HG03469 (cell line): ENCODE data around the gene MCU.
"Not testable (repeated sequence)": the region's sequence is repeated elsewhere in the genome, so short reads cannot be mapped to it uniquely, and the experiment has no call there.

Experiments
- ATAC-seq: cut with Tn5 transposase; IDR thresholded peaks from one replicate; pipeline ENCODE4 v1.9.1; 2021; ENCODE audit warnings: mild to moderate bottlenecking, moderate library complexity, moderate number of reproducible peaks; ENCODE audit not compliant: unreplicated experiment

MCU gene

DNA sequence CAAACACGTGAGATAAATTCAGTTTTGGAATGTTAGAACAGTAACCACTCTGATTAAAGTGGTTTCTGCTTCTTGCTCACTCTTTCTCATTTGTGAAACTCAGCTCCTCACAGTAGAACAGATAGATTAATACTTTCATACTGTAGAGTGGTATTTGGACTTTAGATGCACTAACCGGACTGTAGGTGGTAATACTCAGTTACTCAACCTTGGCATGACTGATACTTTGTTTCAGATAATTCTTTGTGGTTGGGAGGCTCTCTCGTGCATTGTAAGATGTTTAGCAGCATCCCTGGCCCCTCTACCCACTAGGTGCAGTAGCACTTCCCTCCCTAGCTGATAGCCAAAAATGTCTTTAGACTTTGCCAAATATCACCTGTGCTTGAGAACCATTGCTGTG, 37.6 kb downstream of the MCU start:
- ATAC-seq = no peak

DNA sequence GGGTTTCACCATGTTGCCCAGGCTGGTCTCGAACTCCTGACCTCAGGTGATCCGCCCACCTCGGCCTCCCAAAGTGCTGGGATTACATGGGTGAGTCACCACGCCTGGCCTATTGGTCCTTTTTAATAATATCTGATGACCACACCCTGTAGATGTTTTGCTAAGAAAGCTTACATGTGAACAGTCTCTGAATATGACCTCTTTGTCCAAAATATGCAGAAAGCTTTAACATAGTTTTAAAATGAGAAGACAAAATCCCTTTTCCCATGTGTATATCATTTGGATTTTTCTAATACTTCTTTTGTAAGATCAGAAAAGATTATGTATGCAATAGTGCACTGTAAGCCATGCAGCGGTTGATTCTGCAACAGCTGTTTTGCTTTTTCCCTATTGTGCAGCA, 38.5 kb downstream of the MCU start:
- ATAC-seq = no peak

DNA sequence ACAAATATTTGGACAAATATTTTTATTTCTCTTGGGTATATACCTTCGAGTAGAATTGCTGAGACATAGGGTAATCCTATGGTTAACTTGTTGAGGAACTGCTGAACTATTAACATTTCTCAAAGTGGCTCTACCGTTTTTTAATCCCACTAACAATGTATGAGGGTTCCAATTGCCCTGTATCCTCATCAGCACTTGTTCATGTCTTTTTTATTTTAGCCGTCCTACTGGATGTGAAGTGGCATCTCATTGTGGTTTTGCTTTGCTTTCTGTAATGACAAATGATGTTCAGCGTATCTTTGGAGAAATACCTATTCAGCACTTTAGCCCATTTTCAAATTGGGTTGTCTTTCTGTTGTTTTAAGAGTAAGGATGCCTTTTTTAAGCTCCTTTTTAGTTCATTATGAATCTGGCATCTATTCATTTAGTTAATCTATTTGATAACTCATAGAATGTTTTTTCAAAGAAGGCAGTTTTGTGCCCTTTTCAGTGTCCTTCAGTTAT, 40.0 kb downstream of the MCU start:
- ATAC-seq = no peak

DNA sequence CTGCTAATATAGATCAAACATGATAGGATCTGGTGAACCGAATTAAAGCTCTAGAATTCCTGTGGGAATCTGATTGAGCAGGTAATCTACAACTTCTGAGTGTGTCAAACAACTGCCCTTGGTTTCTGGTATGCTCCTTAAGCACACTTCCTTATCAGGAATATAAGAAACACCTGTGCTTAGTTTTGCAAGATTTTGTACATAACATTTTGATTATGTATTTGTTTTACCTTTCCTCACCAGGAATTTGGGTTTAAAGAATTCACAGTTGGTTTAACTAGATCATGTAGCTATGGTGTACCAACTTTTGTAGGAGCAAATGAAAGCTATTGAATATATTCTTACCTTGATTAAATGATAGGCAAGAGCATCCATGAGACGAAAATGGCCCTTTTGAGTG, 40.6 kb downstream of the MCU start:
- no peak for ATAC-seq

DNA sequence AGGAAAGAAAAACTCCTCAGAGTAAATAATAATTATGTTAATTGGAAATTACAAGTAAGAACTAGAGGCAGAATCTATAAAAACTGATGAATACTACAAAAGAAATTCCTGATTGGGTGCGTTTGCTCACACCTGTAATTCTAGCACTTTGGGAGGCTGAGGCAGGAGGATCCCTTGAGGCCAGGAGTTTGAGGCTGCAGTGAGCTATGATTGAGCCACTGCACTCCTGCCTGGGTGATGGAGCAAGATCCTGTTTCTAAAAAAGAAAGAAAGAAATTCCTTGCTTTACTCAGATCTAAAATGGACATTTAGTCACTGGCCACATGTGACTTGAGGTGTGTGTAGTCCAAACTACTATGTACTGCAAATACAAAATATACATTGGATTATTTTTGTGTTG, 42.0 kb downstream of the MCU start:
- ATAC-seq = no peak

DNA sequence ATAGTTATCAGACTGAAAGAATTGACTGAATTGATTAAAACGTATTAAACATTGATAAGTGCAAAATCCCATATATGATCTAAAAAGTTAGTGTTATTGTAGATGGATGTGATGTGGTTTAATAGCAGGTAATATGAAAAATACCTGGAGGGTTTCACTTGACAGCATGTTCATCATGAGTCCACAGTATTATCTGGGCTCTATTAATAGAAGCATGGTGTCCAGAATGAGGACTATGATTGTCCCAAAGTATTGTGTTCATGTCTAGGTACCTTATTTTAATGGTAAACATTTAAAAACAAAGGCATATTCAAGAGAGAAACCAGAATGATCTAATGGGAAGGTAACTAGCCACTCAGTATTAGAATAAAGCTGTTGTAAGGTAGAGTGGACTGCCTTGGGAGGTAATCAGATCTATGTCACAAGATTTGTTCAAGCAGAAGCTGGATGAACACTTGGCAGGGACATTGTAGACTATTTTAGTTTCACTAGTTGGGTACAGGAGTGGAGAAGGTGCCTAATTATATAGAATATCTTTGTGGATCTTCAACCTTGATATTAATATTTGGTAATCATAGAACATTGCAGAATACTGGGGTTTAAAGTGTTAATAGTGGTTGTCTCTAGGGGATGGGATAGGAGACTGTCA, 43.5 kb downstream of the MCU start:
- no peak for ATAC-seq

DNA sequence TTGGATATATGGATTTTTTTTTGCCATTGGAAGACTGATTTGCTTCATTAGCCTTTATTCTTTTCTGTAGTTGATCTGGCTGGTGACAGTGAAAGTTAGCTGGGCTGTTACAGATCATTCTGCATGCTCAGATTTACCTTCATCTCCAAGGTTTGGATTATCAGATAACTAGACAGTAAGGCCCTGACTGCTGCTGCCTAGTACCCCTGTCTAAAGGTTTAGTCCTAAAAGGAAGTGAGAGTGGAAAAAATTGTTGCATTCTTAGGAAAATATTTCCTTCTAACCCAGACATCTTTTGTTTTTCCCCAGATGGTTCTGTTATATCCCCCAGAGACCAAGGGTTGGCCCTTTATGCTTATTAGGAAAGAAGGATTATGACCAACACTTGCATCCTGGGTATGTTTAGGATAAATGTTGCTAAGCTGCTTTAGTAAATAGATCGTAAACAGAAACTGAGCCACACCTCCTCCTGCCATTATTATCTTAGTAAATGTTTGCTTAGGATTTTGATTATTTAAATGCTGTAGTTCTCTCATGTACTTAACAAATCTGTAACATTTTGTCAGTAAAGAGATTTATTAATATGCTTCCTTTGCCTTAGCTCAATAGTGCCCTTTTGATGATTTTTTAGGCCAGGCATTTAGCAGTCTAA, 44.4 kb downstream of the MCU start:
- ATAC-seq = no peak

DNA sequence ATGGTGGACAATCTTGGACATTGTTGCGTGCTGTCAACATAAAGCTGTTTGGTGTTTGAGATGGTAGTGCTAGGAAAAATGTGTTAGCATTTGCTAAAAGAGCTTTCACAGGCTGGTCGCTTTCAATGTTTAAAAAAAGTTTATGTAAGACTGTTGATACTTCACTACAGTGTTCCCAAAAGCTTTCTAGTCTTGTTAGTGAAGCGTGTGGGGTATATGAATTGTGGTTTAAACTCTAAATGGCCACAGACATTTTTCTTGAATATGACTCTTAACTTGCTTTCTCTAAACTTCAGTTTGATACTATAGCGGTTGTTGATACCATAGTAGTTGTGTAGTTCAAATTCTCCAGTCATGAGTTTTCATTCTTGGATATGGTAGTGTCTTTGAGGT, 44.9 kb downstream of the MCU start:
- no peak for ATAC-seq

DNA sequence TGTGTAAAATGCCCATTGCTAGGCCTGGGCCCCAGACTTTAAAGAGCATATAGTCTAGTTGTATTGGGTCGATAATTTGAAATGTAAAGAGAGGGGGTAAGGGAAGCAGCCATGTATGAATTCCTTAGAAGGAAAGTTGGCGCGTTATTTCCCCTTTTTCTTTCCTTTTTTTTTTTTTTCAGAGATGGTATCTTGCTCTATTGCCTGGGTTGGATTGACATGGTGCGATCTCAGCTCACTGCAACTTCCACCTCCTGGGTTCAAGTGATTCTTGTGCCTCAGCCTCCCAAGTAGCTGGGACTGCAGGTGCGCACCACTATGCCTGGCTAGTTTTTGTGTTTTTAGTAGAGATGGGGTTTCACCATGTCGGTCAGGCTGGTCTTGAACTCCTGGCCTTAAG, 45.4 kb downstream of the MCU start:
- ATAC-seq = not testable (repeated sequence)

DNA sequence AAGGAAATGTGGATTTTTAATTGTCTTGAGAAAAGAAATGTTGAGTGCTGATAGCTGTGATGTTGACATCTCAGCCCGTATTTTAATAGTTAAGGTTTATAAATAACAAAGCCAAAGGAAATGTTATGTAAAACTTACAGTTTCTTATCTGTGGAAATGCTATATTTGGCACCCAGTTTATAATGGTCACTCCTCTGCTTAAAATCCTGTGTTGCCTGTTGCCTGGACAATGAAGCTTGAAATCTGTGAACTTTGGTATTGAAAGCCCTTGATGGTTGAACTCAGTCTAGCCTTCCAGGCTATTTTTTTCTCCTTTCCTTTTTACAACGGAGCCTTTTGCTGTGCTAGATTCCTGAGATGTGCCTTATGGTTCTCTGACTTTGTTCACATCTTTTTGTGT, 46.5 kb downstream of the MCU start:
- ATAC-seq = no peak

DNA sequence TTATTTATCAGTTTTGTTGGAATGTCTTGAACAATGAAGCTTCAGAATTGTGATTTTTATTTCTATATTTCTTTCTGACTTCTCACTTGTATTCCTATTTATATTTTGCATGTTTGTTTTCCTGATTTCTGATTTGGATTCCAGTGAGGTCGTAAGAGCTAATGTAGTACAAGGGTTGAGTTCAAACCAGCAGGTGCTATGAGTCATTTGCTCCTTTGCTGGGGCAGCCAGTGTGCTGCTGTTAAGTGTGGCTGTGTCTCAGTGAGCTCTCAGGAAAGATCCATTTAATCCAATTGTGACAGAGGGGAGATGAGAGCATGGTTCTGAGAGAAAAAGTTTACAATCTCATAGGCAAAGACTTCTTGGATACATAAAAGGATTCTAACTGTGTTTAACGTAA, 48.6 kb downstream of the MCU start:
- ATAC-seq = no peak

DNA sequence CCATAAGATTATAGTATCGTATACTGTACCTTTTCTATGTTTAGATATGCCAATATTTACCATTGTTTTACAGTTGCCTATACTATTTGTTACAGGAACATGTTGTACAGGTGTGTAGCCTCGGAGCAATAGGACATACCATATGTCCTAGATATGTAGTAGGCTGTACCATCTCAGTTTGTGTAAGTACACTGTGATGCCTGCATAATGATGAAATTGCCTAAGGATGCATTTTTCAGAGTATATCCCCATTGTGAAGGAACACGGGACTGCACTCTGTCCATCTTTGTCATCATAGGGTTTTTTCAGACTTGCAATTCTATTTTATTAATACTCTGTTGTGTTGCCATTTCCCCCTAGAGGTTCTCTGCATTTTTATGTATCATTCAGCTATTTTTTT, 50.1 kb downstream of the MCU start:
- no peak for ATAC-seq

DNA sequence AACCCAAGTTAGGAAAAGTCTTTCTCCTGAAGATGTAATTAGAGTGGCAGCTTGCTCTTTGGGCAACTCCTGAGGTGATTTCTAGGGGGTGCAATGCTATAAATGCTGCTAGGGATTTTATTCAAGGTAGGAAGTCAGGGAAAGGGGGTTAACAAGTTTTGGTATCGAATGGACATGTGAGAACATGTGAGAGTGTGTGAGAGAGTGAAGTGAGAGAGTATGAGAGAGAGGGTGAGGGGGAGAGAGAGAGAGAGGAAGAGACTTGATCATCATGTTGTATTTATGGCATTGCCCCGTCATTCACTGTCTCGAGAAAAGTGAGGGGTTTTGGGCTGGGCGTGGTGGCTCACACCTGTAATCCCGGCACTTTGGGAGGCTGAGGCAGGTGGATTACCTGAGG, 50.9 kb downstream of the MCU start:
- no peak for ATAC-seq

DNA sequence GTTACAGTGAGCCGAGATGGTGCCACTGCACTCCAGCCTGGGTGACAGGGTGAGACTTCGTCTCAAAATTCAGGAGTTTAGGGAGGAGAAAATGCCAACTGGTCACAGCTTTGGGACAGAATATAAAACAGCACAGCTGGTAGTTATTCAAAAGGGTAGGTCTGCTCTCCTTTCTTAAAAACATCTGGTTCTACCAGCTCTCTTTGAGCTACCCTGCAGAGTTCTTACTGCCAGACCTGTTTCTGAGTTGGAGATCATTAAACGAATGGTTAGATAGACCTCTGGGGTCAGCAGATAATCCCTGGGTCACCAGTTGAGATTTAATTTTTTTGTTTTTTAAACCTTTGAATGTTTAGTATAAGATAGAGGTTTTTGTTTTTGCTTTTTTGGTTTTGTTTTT, 52.6 kb downstream of the MCU start:
- no peak for ATAC-seq

DNA sequence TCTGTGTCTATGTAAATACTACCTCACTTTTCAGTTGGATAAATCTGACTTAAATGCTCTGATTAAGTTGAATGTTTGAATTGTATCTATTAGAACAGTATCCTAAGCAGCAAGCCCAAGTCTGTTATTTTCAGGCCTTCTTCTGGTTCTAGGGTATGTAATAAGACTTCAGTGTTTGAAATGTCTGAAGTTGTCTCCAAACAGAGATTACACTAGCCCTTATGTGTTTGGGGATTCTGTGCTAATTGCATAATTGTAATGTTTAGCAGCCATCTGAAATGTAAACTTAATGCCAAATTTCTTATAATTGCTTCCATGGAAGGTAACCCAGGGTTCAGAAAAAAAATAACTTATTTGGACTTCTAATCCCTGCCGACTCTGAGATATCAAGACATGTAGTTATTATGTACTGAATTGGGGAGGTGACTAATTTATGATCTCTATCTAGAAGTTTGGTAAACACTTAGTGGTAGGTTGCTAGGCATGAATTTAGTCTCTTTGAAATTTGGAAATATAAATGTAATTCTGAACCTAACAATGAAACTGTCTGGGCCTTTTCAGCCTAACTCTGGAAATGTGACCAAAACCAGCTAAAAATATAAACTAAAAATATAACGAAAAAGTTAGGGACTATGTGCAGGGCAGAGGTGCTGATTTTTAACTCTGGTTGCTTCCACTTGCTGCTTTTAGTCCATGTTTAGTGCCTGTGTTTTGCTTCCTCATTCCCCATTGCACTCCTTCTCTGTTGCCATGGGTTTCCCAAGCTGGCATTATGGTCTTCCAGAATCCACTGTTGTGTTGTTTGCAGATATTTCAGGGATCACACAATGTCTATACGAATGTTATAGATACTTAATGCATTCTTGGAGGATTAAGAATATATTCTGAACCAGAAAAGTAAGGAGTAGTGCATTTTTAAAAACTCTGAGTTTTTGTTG, 54.8 kb downstream of the MCU start:
- ATAC-seq = no peak

DNA sequence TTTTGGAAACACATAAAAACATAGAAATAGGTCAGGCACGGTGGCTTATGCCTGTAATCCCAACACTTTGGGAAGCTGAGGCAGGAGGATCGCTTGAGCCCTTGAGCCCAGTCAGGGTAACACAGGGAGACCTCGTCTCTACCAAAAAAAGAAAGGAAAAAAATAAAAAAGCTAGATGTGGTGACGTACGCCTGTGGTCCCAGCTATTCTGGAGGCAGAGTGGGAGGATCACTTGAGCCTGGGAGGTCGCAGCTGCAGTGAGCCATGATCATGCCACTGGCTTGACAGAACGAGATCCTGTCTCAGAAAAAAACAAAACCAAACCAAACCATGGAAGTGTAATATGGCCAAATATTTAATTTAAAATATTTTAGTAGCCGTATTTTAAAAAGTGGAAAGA, 55.6 kb downstream of the MCU start:
- ATAC-seq = no peak

DNA sequence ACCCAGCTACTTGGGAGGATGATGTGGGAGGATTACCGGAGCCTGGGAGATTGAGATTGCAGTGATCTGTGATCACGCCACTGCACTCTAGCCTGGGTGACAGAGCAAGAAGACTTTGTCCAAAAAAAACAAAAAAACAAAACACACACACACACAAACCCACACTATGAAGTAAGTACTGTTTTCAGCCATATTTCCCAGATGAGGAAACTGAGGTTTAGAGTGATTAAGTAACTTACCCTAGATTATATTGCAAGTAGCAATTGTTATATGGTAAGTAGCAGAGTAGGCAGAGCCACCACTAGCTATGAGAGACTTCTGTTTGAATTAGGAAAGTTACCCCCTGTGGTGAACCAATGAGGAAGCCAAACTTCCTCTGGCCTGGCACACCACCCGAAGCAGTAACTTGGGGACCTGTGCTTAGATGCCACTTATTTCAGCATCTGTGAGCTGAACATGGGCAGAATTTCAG, 61.9 kb downstream of the MCU start:
- no peak for ATAC-seq

DNA sequence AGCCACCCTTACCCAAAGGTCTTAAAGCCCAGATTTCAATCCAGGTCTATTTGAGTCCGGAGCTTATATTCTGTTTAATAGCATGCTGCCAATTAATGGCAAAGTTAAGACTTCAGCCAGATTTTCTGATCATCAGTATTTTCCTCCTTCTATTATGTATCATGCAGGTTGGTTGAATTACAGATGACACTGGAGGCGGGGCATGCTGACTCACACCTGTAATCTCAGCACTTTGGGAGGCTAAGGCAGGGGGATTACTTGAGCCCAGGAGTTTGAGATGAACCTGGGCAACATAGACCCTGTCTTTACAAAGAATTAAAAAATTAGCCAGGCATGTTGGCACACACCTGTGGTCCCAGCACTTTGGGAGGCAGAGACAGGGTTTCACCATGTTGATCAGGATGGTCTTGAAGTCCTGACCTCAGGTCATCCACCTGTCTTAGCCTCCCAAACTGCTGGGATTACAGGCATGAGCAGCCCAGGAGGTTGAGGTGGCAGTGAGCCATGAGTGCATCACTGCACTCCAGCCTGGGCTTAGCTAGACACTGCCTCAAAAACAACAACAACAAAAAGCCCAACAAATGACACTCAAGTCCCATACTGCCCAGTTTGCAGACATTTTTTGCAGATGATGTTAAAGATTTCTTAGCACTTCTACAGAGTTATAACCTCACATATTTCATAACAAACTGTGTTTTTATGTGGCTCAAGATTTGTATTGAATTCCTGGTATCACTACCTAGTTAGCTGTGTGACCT, 62.5 kb downstream of the MCU start:
- ATAC-seq = no peak

DNA sequence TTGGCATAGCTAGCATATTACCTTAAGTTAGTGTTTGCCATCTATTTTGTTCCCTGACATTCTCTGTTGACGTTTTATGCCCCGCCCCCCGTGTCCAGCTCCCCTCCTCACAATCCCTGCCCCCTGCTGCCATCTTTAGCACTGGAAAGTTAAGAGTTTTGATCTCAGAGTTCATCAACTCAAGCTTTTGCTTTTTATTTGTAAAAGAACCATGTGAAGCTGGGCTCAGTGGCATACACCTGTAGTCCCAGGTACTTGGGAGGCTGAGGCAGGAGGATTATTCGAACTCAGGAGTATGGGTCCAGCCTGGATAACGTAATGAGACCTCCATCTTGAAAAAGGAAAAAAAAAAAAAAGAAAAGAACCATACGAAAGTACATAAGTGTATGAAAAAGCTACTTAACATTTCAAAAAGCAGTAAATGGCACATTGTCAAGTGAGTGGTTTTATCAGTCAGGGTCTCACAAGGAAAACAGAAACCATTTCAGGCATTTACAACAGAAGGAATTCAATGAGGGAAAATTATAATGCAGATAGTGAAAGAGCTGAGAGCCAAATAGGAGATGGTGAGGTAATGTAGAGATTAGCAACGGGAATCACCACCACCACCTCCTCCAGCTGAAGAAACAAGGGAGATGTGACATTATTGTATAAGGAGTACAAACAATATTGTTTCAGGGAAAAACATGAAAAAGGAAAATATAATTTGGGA, 64.9 kb downstream of the MCU start:
- no peak for ATAC-seq

DNA sequence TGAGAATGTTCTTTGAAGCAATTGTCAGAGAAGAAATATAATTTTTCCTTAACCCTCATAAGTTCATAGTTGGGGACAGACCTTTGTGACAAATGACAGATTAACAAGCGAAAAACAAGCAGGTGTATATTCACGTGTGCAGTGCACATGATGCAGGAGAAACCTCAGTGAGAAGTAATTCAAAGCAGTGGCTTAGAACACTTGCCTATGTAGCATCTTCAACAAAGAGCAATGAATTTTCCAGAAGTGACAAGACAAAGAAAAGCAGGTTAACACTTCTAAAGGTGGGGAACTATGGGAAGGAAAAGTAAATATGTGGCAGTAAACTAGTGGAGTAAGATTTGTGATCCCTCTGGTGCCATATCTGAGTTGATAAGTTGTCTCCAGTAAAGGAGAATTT, 65.8 kb downstream of the MCU start:
- no peak for ATAC-seq
